WTC11 (cell line): ENCODE data around the gene ASCC3. TPM values are rescaled to one million over a fixed set of nuclear protein-coding genes. Genes with fewer than 3 reads are reported as not detected.

Source experiments
- ATAC-seq: fragments of 200-7000 bp; cut with Tn5 transposase; 2 replicates; pipeline ENCODE4 v1.10.0; 2021; ENCODE audit warnings: mild to moderate bottlenecking, moderate library complexity
- CTCF ChIA-PET: fragments of 300-600 bp; sonication (Branson Sonifier 250); formaldehyde crosslinking; loops from one replicate; lab custom pipeline; 2021; ENCODE audit warnings: antibody characterized with exemption; lab: Charles Lee
- POLR2A ChIA-PET: fragments of 350-600 bp; sonication (Branson Sonifier 250); formaldehyde crosslinking; loops from one replicate; lab custom pipeline; 2021; ENCODE audit warnings: antibody characterized with exemption; lab: Charles Lee
- DNase-seq: peaks from one replicate; pipeline ENCODE4 v3.0.0; 2021; ENCODE audit warnings: low spot score
- H3K27ac Mint-ChIP-seq: 2 replicates; pipeline ENCODE4 v1.8.0; 2021; ENCODE audit warnings: mixed read lengths
- H3K27me3 Mint-ChIP-seq: 2 replicates; pipeline ENCODE4 v1.8.0; 2021; ENCODE audit warnings: low read depth, mild to moderate bottlenecking, moderate library complexity, mixed read lengths
- H3K36me3 Mint-ChIP-seq: 2 replicates; pipeline ENCODE4 v1.8.0; 2021; ENCODE audit warnings: mixed read lengths
- H3K4me1 Mint-ChIP-seq: 2 replicates; pipeline ENCODE4 v1.8.0; 2022; ENCODE audit warnings: mixed read lengths
- H3K4me3 Mint-ChIP-seq: 2 replicates; pipeline ENCODE4 v1.8.0; 2021; ENCODE audit warnings: mild to moderate bottlenecking, moderate library complexity, mixed read lengths
- H3K9me3 Mint-ChIP-seq: 2 replicates; pipeline ENCODE4 v1.8.0; 2021; ENCODE audit warnings: mixed read lengths
- AFF4 ChIP-seq: sonication (generic); formaldehyde crosslinking; IDR thresholded peaks from 2 replicates; pipeline ENCODE4 v1.8.1; 2023; ENCODE audit warnings: mild to moderate bottlenecking, missing genetic modification reagents, borderline replicate concordance
- ARID4B ChIP-seq: sonication (generic); formaldehyde crosslinking; IDR thresholded peaks from 2 replicates; pipeline ENCODE4 v1.8.0; 2023; ENCODE audit warnings: missing genetic modification reagents, mild to moderate bottlenecking, borderline replicate concordance
- ATF2 ChIP-seq: sonication (generic); formaldehyde crosslinking; IDR thresholded peaks from 2 replicates; pipeline ENCODE4 v1.8.1; 2022; ENCODE audit warnings: low read depth, missing genetic modification reagents, borderline replicate concordance
- CDX4 ChIP-seq: fragments of 250-450 bp; sonication (Bioruptor Pico); IDR thresholded peaks from 2 replicates; pipeline ENCODE4 v1.9.0; 2021; ENCODE audit warnings: moderate library complexity, mild to moderate bottlenecking, inconsistent platforms, borderline replicate concordance
- E2F5 ChIP-seq: sonication (generic); formaldehyde crosslinking; IDR thresholded peaks from 2 replicates; pipeline ENCODE4 v1.8.1; 2022; ENCODE audit warnings: mild to moderate bottlenecking, moderate library complexity, missing genetic modification reagents
- GABPB1 ChIP-seq: sonication (generic); formaldehyde crosslinking; IDR thresholded peaks from 2 replicates; pipeline ENCODE4 v1.8.1; 2023; ENCODE audit warnings: mild to moderate bottlenecking, missing genetic modification reagents
- IRF1 ChIP-seq: sonication (generic); formaldehyde crosslinking; IDR thresholded peaks from 2 replicates; pipeline ENCODE4 v1.8.0; 2023; ENCODE audit warnings: missing genetic modification reagents
- MAX ChIP-seq: sonication (generic); formaldehyde crosslinking; IDR thresholded peaks from 2 replicates; pipeline ENCODE4 v1.8.0; 2022; ENCODE audit warnings: mild to moderate bottlenecking, missing genetic modification reagents
- MLX ChIP-seq: sonication (generic); formaldehyde crosslinking; IDR thresholded peaks from 2 replicates; pipeline ENCODE4 v1.8.1; 2023; ENCODE audit warnings: mild to moderate bottlenecking, missing genetic modification reagents, moderate library complexity
- MYBL2 ChIP-seq: sonication (generic); formaldehyde crosslinking; IDR thresholded peaks from 2 replicates; pipeline ENCODE4 v1.8.1; 2023; ENCODE audit warnings: mild to moderate bottlenecking, moderate library complexity, missing genetic modification reagents
- NR3C1 ChIP-seq: sonication (generic); formaldehyde crosslinking; conservative IDR thresholded peaks from 2 replicates; pipeline ENCODE4 v1.8.1; 2023; ENCODE audit warnings: low read depth, mild to moderate bottlenecking, missing genetic modification reagents
- OVOL2 ChIP-seq: fragments of 250-450 bp; sonication (Bioruptor Pico); IDR thresholded peaks from 2 replicates; pipeline ENCODE4 v1.9.0; 2021; ENCODE audit warnings: mild to moderate bottlenecking, borderline replicate concordance
- PRRX2 ChIP-seq: fragments of 250-450 bp; sonication (Bioruptor Pico); IDR thresholded peaks from 2 replicates; pipeline ENCODE4 v1.8.0; 2021; ENCODE audit warnings: mild to moderate bottlenecking
- RORB ChIP-seq: fragments of 250-450 bp; sonication (Bioruptor Pico); IDR thresholded peaks from 2 replicates; pipeline ENCODE4 v1.9.0; 2021; ENCODE audit warnings: mild to moderate bottlenecking
- SOX15 ChIP-seq: fragments of 250-450 bp; sonication (Bioruptor Pico); IDR thresholded peaks from 2 replicates; pipeline ENCODE4 v1.9.0; 2021; ENCODE audit warnings: mild to moderate bottlenecking
- ZNF121 ChIP-seq: sonication (generic); formaldehyde crosslinking; IDR thresholded peaks from 2 replicates; pipeline ENCODE4 v1.8.0; 2023; ENCODE audit warnings: missing genetic modification reagents
- ZNF138 ChIP-seq: sonication (generic); formaldehyde crosslinking; conservative IDR thresholded peaks from 2 replicates; pipeline ENCODE4 v1.8.1; 2022; ENCODE audit warnings: mild to moderate bottlenecking, moderate library complexity, missing genetic modification reagents
- ZNF532 ChIP-seq: fragments of 250-450 bp; sonication (Bioruptor Pico); IDR thresholded peaks from 2 replicates; pipeline ENCODE4 v1.9.0; 2021; ENCODE audit warnings: mild to moderate bottlenecking, borderline replicate concordance
- ZNF671 ChIP-seq: fragments of 250-450 bp; sonication (Bioruptor Pico); IDR thresholded peaks from 2 replicates; pipeline ENCODE4 v1.8.0; 2021; ENCODE audit warnings: mild to moderate bottlenecking
- total RNA-seq: library from RNA; stranded (reverse); gene quantifications from 3 replicates; pipeline ENCODE4 v1.2.3, GENCODE V29; 2021

Gene ASCC3
- total RNA-seq, 1 experiment from 2014 or later = 80.7 TPM

- TF ChIP-seq MYBL2 (CRISPR knock-in tag) = no peak
- TF ChIP-seq ZNF121 (CRISPR knock-in tag) = no peak
- TF ChIP-seq MAX (CRISPR knock-in tag) = no peak
- TF ChIP-seq MLX (CRISPR knock-in tag) = no peak
- TF ChIP-seq CDX4 = no peak
- TF ChIP-seq RORB (CRISPR knock-in tag) = no peak
- TF ChIP-seq E2F5 (CRISPR knock-in tag) = no peak
- TF ChIP-seq AFF4 (CRISPR knock-in tag) = no peak
- TF ChIP-seq GABPB1 (CRISPR knock-in tag) = no peak
These were observed 395.9 kb downstream of the ASCC3 start (continued) for GRCh38 chr6:100485268-100485667.

- Mint-ChIP-seq H3K9me3 (peaks cover 3% of the 10 kb centered on the region), H3K4me3 (no peak overlapping the region)
- CTCF ChIA-PET = no interaction called here
- TF ChIP-seq PRRX2 (CRISPR knock-in tag) (no peak), IRF1 (CRISPR knock-in tag) (no peak), ATF2 (CRISPR knock-in tag) (no peak), ARID4B (CRISPR knock-in tag) (no peak), ZNF532 (CRISPR knock-in tag) (no peak), ZNF671 (CRISPR knock-in tag) (no peak), SOX15 (CRISPR knock-in tag) (no peak), OVOL2 (CRISPR knock-in tag) (no peak), GABPB1 (CRISPR knock-in tag) (no peak), ZNF138 (CRISPR knock-in tag) (no peak), RORB (CRISPR knock-in tag) (no peak), NR3C1 (CRISPR knock-in tag) (no peak)
These were observed 396.7 kb downstream of the ASCC3 start for GRCh38 chr6:100484474-100484873.

More at GRCh38 chr6:100484474-100484873, 396.7 kb downstream of the ASCC3 start:
- Mint-ChIP-seq H3K27ac (no peak overlapping the region), H3K27me3 (no peaks in the 10 kb centered on the region), H3K4me1 (no peaks in the 10 kb centered on the region), H3K36me3 (peaks cover 2% of the 10 kb centered on the region)
- POLR2A ChIA-PET = no interaction called here
- DNase-seq = no peak
- no peak for ATAC-seq
